ENCODE measurements around the gene AKIRIN1.
"Not testable (repeated sequence)": the region's sequence is repeated elsewhere in the genome, so short reads cannot be mapped to it uniquely, and the experiment has no call there.

Gene AKIRIN1

DNA sequence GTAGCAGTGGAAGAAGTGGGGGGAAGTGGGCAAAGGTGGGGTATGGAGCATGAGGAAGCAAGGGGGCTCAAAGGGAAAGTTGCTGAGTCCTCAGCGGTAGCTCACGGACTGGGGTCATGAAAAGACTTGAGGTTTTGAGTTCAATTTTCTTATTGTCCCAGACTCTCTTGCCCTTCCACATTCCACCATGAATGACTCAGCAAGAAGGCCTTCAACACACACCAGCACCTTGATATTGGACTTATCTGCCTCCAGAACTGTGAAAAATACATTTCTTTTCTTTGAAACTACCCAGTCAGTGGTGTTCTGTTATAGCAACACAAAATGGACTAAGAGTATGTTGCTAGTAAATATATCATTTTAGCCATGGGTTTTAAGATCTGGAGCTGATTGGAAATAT lies 32.1 kb upstream of the AKIRIN1 start:
- H3K4me3 ChIP-seq (ENCODE audit: control insufficient read depth, low read depth, low read length) = no peak overlapping the region
- DNase-seq (ENCODE audit: low read depth) = peak; percentile 10
- TF ChIP-seq, protein P1, sequence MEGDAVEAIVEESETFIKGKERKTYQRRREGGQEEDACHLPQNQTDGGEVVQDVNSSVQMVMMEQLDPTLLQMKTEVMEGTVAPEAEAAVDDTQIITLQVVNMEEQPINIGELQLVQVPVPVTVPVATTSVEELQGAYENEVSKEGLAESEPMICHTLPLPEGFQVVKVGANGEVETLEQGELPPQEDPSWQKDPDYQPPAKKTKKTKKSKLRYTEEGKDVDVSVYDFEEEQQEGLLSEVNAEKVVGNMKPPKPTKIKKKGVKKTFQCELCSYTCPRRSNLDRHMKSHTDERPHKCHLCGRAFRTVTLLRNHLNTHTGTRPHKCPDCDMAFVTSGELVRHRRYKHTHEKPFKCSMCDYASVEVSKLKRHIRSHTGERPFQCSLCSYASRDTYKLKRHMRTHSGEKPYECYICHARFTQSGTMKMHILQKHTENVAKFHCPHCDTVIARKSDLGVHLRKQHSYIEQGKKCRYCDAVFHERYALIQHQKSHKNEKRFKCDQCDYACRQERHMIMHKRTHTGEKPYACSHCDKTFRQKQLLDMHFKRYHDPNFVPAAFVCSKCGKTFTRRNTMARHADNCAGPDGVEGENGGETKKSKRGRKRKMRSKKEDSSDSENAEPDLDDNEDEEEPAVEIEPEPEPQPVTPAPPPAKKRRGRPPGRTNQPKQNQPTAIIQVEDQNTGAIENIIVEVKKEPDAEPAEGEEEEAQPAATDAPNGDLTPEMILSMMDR (conservative IDR thresholded peaks at IDR 0.05; ENCODE audit: control insufficient read depth, insufficient read depth, low read depth, low read length) = no peak

- DNase-seq (ENCODE audit: low read depth) = peak; percentile 86
- TF ChIP-seq, protein P1 (conservative IDR thresholded peaks at IDR 0.05; ENCODE audit: control insufficient read depth, insufficient read depth, low read depth, low read length) = no peak
- no peak overlapping the region for H3K4me3 ChIP-seq (ENCODE audit: control insufficient read depth, low read depth, low read length)
These were observed 29.0 kb upstream of the AKIRIN1 start for GRCh38 chr1:38962113-38962512.

GRCh38 chr1:38962560-38962959 lies 28.5 kb upstream of the AKIRIN1 start:
- TF ChIP-seq, protein P1 (conservative IDR thresholded peaks at IDR 0.05; ENCODE audit: control insufficient read depth, insufficient read depth, low read depth, low read length) = no peak
- DNase-seq (ENCODE audit: low read depth) = peak; percentile 67

DNA sequence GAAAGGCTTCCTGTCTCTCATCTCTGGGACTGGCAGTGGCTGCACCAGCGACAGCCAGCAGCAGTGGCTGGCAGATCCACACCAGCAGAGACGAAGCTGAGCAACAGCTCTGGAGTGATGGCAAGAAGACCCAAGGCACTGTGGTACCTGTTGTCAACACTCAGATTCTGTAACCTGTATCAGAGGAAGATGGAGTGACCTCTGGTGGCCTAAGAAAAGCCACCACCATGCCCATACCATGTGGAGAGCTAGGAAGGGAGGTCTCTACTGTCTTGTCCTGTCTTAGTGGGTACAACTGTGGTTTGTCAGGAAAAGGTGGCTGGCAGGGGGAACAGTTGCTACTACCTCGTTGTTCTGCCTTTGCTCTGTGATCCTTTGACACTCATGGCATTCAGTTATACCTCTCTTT lies 26.9 kb upstream of the AKIRIN1 start:
- DNase-seq (ENCODE audit: low read depth) = no peak
- H3K4me3 ChIP-seq (ENCODE audit: control insufficient read depth, low read depth, low read length) = no peak overlapping the region
- TF ChIP-seq, protein P1 (conservative IDR thresholded peaks at IDR 0.05; ENCODE audit: control insufficient read depth, insufficient read depth, low read depth, low read length) = no peak

More at GRCh38 chr1:38962560-38962959, 28.5 kb upstream of the AKIRIN1 start:
- no peak overlapping the region for H3K4me3 ChIP-seq (ENCODE audit: control insufficient read depth, low read depth, low read length)

DNA sequence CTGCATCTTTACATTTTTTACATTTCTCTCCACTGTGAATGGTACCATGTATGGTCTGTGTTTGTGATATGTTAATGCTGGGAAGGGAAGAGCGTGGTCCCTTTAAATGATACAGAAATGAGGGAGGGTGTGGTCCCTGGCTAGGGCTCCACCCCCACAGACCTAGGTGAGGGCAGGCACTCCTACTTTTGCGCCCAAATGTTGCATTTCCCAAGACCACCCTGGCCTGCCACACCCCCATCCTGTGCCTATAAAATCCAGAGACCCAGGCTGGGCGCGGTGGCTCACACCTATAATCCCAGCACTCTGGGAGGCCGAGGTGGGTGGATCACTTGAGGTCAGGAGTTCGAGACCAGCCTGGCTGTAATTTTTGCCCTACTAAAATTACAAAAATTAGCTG lies 17.9 kb upstream of the AKIRIN1 start:
- H3K4me3 ChIP-seq (ENCODE audit: control insufficient read depth, low read depth, low read length); DNase-seq (ENCODE audit: low read depth): not testable (repeated sequence)

DNA sequence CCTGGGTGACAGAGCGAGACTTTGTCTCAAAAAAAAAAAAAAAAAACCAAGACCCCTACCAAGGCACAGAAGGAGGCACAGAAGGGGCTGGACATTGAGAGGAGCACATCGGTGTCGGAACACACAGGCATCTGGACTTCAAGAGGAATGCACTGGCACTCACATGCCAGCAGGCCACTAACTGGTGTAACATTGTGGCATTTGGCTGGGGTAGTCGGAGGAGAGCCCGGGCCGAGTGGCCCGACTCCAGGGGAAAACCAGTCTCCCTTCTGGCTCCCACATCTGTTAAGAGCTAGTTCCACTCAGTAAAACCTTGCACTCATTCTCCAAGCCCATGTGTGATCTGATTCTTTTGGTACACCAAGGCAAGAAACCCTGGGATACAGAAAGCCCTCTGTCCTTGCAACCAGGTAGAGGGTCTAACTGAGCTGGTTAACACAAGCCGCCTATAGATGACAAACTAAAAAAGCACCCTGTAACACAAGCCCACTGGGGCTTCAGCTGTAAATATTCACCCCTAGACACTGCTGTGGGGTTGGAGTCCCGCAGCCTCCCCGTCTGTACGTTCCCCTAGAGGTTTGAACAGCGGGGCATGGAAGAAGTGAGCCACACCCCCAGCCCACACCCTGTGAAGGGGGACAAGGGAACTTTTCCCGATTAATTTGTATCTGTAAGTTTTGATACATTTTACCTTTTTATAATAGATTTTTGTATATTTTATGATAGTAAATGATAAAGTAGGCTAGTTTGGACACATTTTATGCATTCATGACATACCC lies 17.2 kb upstream of the AKIRIN1 start:
- no peak for DNase-seq (ENCODE audit: low read depth)
- TF ChIP-seq, protein P1 (conservative IDR thresholded peaks at IDR 0.05; ENCODE audit: control insufficient read depth, insufficient read depth, low read depth, low read length) = no peak
- H3K4me3 ChIP-seq (ENCODE audit: control insufficient read depth, low read depth, low read length) = no peak overlapping the region

GRCh38 chr1:38977399-38978244 lies 13.5 kb upstream of the AKIRIN1 start:
- DNase-seq (ENCODE audit: low read depth); H3K4me3 ChIP-seq (ENCODE audit: control insufficient read depth, low read depth, low read length): not testable (repeated sequence)

- H3K4me3 ChIP-seq (ENCODE audit: control insufficient read depth, low read depth, low read length); DNase-seq (ENCODE audit: low read depth): not testable (repeated sequence)
These were observed 12.9 kb upstream of the AKIRIN1 start for GRCh38 chr1:38978245-38978542.

- DNase-seq (ENCODE audit: low read depth); H3K4me3 ChIP-seq (ENCODE audit: control insufficient read depth, low read depth, low read length): not testable (repeated sequence)
These were observed 11.7 kb upstream of the AKIRIN1 start for GRCh38 chr1:38979380-38979779.
